ENCODE measurements around the gene FBXO42. TPM values are rescaled to one million over a fixed set of nuclear protein-coding genes. Genes with fewer than 3 reads are reported as not detected.

The FBXO42 gene
- total and polyA plus RNA-seq, 2 of the 8 experiments (the other 6 are each of a cell fraction or from before 2014, with no cell fraction given), result 15.1 to 17.0 TPM

DNA sequence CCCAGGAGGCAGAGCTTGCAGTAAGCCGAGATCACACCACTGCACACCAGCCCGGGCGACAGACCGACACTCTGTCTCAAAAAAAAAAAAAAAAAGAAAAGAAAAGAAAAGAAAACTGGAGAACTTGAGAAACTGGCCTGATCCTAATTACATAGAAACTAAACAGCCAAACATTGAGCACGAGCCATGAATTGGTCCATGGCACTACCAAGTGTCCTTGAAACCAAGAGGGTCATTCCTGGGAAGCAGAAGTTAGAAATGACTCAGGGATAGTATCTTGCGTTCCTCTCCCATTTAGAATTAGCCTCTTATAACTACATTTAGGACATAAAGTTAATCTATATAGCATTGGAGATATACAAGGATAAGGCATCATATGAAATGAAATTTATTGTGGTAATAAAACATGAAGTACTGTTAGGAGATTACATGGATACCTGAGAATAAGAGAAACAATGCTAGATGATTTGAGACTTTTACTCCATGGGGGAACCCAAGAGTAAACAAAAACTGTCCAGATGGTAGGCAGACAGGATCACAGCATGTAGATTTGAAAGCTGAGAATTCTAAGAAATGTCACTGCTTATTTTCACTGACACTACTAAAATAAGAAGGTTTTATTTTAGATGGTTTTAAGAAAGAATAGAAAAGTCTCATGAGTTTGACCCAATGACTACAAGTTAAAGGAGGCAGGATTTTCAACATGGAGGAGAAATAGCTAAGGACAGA lies 75.8 kb downstream of the FBXO42 start (continued):
- TF ChIP-seq, protein P1, sequence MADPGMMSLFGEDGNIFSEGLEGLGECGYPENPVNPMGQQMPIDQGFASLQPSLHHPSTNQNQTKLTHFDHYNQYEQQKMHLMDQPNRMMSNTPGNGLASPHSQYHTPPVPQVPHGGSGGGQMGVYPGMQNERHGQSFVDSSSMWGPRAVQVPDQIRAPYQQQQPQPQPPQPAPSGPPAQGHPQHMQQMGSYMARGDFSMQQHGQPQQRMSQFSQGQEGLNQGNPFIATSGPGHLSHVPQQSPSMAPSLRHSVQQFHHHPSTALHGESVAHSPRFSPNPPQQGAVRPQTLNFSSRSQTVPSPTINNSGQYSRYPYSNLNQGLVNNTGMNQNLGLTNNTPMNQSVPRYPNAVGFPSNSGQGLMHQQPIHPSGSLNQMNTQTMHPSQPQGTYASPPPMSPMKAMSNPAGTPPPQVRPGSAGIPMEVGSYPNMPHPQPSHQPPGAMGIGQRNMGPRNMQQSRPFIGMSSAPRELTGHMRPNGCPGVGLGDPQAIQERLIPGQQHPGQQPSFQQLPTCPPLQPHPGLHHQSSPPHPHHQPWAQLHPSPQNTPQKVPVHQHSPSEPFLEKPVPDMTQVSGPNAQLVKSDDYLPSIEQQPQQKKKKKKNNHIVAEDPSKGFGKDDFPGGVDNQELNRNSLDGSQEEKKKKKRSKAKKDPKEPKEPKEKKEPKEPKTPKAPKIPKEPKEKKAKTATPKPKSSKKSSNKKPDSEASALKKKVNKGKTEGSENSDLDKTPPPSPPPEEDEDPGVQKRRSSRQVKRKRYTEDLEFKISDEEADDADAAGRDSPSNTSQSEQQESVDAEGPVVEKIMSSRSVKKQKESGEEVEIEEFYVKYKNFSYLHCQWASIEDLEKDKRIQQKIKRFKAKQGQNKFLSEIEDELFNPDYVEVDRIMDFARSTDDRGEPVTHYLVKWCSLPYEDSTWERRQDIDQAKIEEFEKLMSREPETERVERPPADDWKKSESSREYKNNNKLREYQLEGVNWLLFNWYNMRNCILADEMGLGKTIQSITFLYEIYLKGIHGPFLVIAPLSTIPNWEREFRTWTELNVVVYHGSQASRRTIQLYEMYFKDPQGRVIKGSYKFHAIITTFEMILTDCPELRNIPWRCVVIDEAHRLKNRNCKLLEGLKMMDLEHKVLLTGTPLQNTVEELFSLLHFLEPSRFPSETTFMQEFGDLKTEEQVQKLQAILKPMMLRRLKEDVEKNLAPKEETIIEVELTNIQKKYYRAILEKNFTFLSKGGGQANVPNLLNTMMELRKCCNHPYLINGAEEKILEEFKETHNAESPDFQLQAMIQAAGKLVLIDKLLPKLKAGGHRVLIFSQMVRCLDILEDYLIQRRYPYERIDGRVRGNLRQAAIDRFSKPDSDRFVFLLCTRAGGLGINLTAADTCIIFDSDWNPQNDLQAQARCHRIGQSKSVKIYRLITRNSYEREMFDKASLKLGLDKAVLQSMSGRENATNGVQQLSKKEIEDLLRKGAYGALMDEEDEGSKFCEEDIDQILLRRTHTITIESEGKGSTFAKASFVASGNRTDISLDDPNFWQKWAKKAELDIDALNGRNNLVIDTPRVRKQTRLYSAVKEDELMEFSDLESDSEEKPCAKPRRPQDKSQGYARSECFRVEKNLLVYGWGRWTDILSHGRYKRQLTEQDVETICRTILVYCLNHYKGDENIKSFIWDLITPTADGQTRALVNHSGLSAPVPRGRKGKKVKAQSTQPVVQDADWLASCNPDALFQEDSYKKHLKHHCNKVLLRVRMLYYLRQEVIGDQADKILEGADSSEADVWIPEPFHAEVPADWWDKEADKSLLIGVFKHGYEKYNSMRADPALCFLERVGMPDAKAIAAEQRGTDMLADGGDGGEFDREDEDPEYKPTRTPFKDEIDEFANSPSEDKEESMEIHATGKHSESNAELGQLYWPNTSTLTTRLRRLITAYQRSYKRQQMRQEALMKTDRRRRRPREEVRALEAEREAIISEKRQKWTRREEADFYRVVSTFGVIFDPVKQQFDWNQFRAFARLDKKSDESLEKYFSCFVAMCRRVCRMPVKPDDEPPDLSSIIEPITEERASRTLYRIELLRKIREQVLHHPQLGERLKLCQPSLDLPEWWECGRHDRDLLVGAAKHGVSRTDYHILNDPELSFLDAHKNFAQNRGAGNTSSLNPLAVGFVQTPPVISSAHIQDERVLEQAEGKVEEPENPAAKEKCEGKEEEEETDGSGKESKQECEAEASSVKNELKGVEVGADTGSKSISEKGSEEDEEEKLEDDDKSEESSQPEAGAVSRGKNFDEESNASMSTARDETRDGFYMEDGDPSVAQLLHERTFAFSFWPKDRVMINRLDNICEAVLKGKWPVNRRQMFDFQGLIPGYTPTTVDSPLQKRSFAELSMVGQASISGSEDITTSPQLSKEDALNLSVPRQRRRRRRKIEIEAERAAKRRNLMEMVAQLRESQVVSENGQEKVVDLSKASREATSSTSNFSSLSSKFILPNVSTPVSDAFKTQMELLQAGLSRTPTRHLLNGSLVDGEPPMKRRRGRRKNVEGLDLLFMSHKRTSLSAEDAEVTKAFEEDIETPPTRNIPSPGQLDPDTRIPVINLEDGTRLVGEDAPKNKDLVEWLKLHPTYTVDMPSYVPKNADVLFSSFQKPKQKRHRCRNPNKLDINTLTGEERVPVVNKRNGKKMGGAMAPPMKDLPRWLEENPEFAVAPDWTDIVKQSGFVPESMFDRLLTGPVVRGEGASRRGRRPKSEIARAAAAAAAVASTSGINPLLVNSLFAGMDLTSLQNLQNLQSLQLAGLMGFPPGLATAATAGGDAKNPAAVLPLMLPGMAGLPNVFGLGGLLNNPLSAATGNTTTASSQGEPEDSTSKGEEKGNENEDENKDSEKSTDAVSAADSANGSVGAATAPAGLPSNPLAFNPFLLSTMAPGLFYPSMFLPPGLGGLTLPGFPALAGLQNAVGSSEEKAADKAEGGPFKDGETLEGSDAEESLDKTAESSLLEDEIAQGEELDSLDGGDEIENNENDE (IDR thresholded peaks at IDR 0.05; ENCODE audit: insufficient replicate concordance, low read length), result no peak
- no peak for TF ChIP-seq FOSL1 (IDR thresholded peaks at IDR 0.05; ENCODE audit: insufficient read depth, low read depth, low read length)
- TF ChIP-seq SP4 (IDR thresholded peaks at IDR 0.05; ENCODE audit: low read length), result no peak
- no peak for TF ChIP-seq CBX8 (IDR thresholded peaks at IDR 0.05; ENCODE audit: borderline replicate concordance, low read depth, low read length)
- TF ChIP-seq, protein P2, sequence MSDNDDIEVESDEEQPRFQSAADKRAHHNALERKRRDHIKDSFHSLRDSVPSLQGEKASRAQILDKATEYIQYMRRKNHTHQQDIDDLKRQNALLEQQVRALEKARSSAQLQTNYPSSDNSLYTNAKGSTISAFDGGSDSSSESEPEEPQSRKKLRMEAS (IDR thresholded peaks at IDR 0.05), result no peak
- TF ChIP-seq, protein P3, sequence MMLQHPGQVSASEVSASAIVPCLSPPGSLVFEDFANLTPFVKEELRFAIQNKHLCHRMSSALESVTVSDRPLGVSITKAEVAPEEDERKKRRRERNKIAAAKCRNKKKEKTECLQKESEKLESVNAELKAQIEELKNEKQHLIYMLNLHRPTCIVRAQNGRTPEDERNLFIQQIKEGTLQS (IDR thresholded peaks at IDR 0.05; ENCODE audit: insufficient read depth, low read depth, low read length), result no peak
- TF ChIP-seq NANOG (IDR thresholded peaks at IDR 0.05; ENCODE audit: insufficient read depth, low read depth, low read length, poor library complexity, severe bottlenecking), result no peak
